HepG2 (cell line): ENCODE results near the gene GCN1. TPM values are rescaled to one million over a fixed set of nuclear protein-coding genes. Genes with fewer than 3 reads are reported as not detected.
A peak's percentile ranks its signal among the peaks of the same experiment; 100 is the strongest.

Experiments
- KLF11 ChIP-seq: IDR thresholded peaks from 2 replicates; pipeline ENCODE4 v1.6.1; 2016; ENCODE audit warnings: missing compliant biosample characterization
- MXD3 ChIP-seq: IDR thresholded peaks from 2 replicates; pipeline ENCODE4 v1.6.1; 2016; ENCODE audit warnings: mild to moderate bottlenecking, missing biosample characterization, missing genetic modification reagents
- MXD4 ChIP-seq: IDR thresholded peaks from 2 replicates; pipeline ENCODE4 v1.6.1; 2016; ENCODE audit warnings: mild to moderate bottlenecking, missing biosample characterization, missing genetic modification reagents
- NCOA1 ChIP-seq: sonication (generic); formaldehyde crosslinking; IDR thresholded peaks from 2 replicates; pipeline ENCODE4 v1.9.0; 2021; ENCODE audit warnings: missing genetic modification reagents
- POLR2G ChIP-seq: fragments of 200-400 bp; formaldehyde crosslinking; IDR thresholded peaks from 2 replicates; pipeline ENCODE4 v1.6.1; 2018; ENCODE audit warnings: mild to moderate bottlenecking, low read depth, low read length, moderate library complexity
- RXRA ChIP-seq: sonication (generic); formaldehyde crosslinking; IDR thresholded peaks from 2 replicates; pipeline ENCODE4 v1.5.1; 2020; ENCODE audit warnings: missing genetic modification reagents
- SAP130 ChIP-seq: IDR thresholded peaks from 2 replicates; pipeline ENCODE4 v1.6.1; 2016; ENCODE audit warnings: low read depth
- TEF ChIP-seq: sonication (generic); formaldehyde crosslinking; IDR thresholded peaks from 2 replicates; pipeline ENCODE4 v1.5.0; 2020; ENCODE audit warnings: missing genetic modification reagents
- ZHX1 ChIP-seq: sonication (generic); formaldehyde crosslinking; IDR thresholded peaks from 2 replicates; pipeline ENCODE4 v1.8.1; 2022; ENCODE audit warnings: low read depth, mild to moderate bottlenecking, missing genetic modification reagents
- ZNF512 ChIP-seq: sonication (generic); formaldehyde crosslinking; IDR thresholded peaks from 2 replicates; pipeline ENCODE4 v1.4.0; 2020; ENCODE audit warnings: mild to moderate bottlenecking, missing genetic modification reagents
- polyA plus RNA-seq, 8 experiments: library from polyadenylated mRNA; depleted of rRNA in 3 of 8; stranded (reverse) in 7 of 8; unstranded in 1 of 8; fragments of >200 nt; fragmentation: Illumina TruSeq in 4 of 8; extraction: Trizol in 4 of 8; gene quantifications; 2 replicates each; pipeline versions ENCODE4 v1.2.1 to v1.2.3, GENCODE V29; 2011 to 2016; ENCODE audit warnings: low read depth in 4 of 8, missing spikeins in 1 of 8, mixed read lengths in 1 of 8; ENCODE audit not compliant: insufficient read depth in 1 of 8
- total RNA-seq, 5 experiments: library from RNA; depleted of rRNA; stranded (reverse); fragments of >200 nt; fragmentation: Illumina TruSeq; extraction: Trizol; gene quantifications; 2 replicates each; pipeline ENCODE4 v1.2.3, GENCODE V29; 2016; ENCODE audit warnings: low read depth in 1 of 5
- TF ChIP-seq, protein P1 (sequence below): sonication (generic); formaldehyde crosslinking; IDR thresholded peaks from 2 replicates; pipeline ENCODE4 v1.4.0; 2020; ENCODE audit warnings: missing genetic modification reagents
- TF ChIP-seq, protein P2 (sequence below): IDR thresholded peaks from 2 replicates; pipeline ENCODE4 v1.6.1; 2012; ENCODE audit warnings: low read length, improper control_type of control experiment
- TF ChIP-seq, protein P3 (sequence below): IDR thresholded peaks from 2 replicates; pipeline ENCODE4 v1.6.1; 2012; ENCODE audit warnings: low read depth, low read length, improper control_type of control experiment
- TF ChIP-seq, protein P4 (sequence below): sonication (generic); formaldehyde crosslinking; IDR thresholded peaks from 2 replicates; pipeline ENCODE4 v1.4.0; 2020; ENCODE audit warnings: low read depth, mild to moderate bottlenecking, missing genetic modification reagents
- TF ChIP-seq, protein P5 (sequence below): sonication (generic); formaldehyde crosslinking; IDR thresholded peaks from 2 replicates; pipeline ENCODE4 v1.5.0; 2020; ENCODE audit warnings: missing genetic modification reagents, mild to moderate bottlenecking, borderline replicate concordance

The GCN1 gene
- total and polyA plus RNA-seq, 2 of the 13 experiments (the other 11 are each of a cell fraction or from before 2014, with no cell fraction given) = 58.2 to 83.0 TPM

DNA sequence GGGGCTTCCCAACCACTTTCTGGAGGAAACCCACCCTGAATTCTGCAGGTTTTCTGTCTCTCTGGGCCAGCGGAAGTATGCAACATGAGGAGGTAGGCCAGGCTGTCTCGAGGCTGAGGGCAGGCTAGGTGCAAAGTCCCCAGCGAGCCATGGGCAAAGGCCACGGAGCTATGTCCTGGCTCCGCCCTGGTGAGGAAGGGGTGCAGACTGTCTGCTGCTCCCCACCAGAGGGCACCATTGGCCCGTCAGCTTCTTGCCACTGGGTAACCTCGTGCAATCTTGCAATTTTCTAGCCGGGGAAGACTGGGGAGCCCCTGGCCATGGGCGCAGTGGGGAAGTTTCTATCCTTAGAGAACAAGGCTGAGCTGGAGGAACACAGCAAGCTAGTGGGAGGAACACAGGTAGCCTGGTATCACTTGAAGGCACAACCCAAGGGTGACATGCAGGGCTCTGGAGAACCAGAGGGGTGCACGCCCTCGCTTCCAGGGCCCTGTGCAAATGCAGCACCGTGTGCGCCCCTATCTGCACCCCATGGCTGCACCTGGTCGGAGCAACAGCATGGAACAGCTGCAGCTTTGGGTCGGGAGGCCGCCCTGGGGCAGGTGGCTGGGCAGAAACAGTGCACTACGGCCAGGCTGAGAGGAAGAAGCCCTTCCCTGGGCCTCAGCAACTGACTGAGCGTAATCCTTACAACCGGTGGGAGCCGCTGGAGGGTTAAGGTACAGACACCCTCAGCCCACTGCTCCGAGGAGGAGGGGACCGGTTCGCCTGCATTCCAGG lies 34.0 kb upstream of the GCN1 start (continued):
- TF ChIP-seq TEF (CRISPR knock-in tag) (no peak), POLR2G (peak; percentile 77), MXD4 (CRISPR knock-in tag) (peak; percentile 82; the same call in 1 of the 2 replicates), ZHX1 (peak; percentile 61; the same call in 1 of the 2 replicates), SAP130 (CRISPR knock-in tag) (peak; percentile 74), NCOA1 (CRISPR knock-in tag) (no peak), KLF11 (CRISPR knock-in tag) (0 out of 2 replicates have a peak, but pooled peaks have one; percentile 67), ZNF512 (CRISPR knock-in tag) (no peak), MXD3 (CRISPR knock-in tag) (no peak), RXRA (CRISPR knock-in tag) (peak; percentile 88)
- TF ChIP-seq, protein P1, sequence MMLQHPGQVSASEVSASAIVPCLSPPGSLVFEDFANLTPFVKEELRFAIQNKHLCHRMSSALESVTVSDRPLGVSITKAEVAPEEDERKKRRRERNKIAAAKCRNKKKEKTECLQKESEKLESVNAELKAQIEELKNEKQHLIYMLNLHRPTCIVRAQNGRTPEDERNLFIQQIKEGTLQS (CRISPR knock-in tag) = 0 out of 2 replicates have a peak, but pooled peaks have one; percentile 5
- TF ChIP-seq, protein P2, sequence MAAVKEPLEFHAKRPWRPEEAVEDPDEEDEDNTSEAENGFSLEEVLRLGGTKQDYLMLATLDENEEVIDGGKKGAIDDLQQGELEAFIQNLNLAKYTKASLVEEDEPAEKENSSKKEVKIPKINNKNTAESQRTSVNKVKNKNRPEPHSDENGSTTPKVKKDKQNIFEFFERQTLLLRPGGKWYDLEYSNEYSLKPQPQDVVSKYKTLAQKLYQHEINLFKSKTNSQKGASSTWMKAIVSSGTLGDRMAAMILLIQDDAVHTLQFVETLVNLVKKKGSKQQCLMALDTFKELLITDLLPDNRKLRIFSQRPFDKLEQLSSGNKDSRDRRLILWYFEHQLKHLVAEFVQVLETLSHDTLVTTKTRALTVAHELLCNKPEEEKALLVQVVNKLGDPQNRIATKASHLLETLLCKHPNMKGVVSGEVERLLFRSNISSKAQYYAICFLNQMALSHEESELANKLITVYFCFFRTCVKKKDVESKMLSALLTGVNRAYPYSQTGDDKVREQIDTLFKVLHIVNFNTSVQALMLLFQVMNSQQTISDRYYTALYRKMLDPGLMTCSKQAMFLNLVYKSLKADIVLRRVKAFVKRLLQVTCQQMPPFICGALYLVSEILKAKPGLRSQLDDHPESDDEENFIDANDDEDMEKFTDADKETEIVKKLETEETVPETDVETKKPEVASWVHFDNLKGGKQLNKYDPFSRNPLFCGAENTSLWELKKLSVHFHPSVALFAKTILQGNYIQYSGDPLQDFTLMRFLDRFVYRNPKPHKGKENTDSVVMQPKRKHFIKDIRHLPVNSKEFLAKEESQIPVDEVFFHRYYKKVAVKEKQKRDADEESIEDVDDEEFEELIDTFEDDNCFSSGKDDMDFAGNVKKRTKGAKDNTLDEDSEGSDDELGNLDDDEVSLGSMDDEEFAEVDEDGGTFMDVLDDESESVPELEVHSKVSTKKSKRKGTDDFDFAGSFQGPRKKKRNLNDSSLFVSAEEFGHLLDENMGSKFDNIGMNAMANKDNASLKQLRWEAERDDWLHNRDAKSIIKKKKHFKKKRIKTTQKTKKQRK = no peak
- TF ChIP-seq, protein P3, sequence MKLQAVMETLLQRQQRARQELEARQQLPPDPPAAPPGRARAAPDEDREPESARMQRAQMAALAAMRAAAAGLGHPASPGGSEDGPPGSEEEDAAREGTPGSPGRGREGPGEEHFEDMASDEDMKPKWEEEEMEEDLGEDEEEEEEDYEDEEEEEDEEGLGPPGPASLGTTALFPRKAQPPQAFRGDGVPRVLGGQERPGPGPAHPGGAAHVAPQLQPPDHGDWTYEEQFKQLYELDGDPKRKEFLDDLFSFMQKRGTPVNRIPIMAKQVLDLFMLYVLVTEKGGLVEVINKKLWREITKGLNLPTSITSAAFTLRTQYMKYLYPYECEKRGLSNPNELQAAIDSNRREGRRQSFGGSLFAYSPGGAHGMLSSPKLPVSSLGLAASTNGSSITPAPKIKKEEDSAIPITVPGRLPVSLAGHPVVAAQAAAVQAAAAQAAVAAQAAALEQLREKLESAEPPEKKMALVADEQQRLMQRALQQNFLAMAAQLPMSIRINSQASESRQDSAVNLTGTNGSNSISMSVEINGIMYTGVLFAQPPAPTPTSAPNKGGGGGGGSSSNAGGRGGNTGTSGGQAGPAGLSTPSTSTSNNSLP = no peak
- TF ChIP-seq, protein P4, sequence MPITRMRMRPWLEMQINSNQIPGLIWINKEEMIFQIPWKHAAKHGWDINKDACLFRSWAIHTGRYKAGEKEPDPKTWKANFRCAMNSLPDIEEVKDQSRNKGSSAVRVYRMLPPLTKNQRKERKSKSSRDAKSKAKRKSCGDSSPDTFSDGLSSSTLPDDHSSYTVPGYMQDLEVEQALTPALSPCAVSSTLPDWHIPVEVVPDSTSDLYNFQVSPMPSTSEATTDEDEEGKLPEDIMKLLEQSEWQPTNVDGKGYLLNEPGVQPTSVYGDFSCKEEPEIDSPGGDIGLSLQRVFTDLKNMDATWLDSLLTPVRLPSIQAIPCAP (CRISPR knock-in tag) = no peak
- TF ChIP-seq, protein P5, sequence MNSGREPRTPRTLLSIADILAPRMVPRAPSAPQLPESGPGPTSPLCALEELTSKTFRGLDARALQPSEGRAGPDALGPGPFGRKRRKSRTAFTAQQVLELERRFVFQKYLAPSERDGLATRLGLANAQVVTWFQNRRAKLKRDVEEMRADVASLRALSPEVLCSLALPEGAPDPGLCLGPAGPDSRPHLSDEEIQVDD = 0 out of 2 replicates have a peak, but pooled peaks have one; percentile 25
